Skin of body (tissue), 2 donors: ENCODE results near the gene PFKP. TPM values are rescaled to one million over a fixed set of nuclear protein-coding genes. Genes with fewer than 3 reads are reported as not detected.

ENCODE experiments used
- DNase-seq: peaks from one replicate; lab custom pipeline; 2025; lab: John Stamatoyannopoulos, UW
- total RNA-seq: library from RNA; depleted of rRNA; stranded (reverse); fragments of >200 nt; gene quantifications from one replicate; pipeline ENCODE4 v1.2.3, GENCODE V29; 2014

The PFKP gene
- total RNA-seq, 1 donor from 2014 or later: 14.1 TPM

DNA sequence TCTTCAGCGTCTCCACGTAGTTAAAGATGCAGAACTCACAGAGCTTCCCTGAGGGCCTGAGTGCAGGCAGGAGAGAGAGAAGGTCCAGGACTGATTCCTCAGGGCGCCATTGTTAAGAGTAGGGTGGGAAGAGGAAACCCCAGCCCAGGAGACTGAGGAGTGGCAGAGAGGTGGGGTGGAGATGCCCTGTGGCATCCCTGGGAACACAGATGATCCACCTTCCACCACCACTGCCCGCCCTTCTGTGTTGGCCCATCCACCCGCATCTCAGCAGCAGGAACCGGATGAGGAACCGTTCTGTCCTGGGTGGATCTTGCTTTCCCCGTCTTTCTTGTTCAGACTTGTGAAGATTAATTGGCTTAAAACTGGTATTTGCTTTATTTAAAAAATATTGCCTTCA, 48.3 kb downstream of the PFKP start:
- no peak for DNase-seq

DNA sequence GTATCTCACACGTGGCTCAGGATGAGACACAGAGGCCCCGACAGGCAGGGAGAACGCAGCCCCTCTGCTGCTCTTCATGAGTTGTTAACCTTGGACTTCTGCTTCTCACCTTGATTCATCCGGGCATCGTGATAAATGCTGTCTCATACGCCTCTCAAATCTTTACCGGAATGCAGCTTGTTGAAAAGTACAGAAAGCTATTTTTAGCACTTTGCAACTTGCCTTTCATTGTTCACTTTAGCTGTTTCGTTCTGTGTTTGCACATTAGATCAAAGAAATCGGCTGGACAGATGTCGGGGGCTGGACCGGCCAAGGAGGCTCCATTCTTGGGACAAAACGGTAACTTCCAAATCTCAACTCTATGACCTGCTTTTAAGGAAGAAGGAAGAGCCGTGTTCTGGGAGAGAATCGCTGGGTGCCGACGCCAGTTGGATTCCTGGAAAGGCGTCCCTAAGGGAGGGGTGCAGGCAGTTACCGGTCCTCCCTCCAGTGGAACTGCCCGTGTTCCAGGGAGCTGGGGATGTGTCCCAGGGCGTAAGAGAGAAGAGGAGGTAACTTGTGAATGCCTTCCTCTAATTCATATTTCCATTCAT, 49.3 kb downstream of the PFKP start:
- DNase-seq: no peak

DNA sequence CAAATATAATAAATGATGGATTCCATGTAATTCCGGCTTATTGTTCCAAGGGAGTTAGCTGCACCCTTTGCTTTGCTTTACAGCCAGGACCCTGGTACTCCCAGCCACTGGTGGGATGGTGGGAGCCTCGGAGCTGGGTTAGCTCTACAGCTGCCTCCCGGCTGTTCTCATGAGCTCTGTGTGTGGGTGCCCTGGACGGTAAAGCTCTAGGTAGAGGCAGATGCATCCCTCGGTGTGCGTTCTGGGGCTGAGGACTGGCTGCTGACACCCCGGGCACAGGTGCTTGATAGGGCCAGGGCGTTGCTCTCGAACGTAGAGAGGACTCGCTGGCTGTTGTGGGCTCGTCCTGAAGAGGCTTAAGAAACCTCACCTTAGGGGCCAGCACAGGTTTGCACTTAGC, 50.1 kb downstream of the PFKP start:
- DNase-seq: no peak

- DNase-seq: no peak
Measured at GRCh38 chr10:3118641-3119091, 51.3 kb downstream of the PFKP start.

DNA sequence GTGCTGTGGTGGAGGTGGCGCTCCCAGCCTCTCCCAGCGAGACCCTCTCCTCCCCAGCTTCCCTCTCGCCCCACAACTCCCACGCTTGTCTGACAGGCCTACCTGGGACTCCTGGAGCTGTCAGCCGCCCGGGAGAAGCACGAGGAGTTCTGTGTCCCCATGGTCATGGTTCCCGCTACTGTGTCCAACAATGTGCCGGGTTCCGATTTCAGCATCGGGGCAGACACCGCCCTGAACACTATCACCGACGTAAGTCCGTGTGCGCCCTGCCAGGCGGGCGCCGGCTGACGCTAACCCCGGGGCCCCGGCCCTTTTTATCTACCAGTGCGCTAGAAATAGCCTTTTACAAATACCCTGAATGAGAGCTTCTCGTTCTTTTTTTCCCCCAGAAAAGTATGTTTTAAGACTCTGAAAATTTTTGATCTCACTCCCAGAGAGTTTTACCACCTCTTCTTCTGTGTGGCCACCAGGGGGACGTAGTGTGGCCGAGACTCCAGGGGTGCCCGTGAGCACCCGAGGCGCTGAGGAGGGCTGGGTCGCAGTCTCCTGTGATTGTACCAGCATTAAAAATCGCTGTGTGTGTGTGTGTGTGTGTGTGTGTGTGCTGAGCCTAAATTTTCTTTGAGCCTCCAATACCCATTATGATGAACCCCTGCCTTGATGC, 52.6 kb downstream of the PFKP start:
- DNase-seq: no peak

- no peak for DNase-seq
Measured at GRCh38 chr10:3122034-3122433, 54.7 kb downstream of the PFKP start.

GRCh38 chr10:3122486-3123205, 55.3 kb downstream of the PFKP start:
- DNase-seq: no peak

- no peak for DNase-seq
Measured at GRCh38 chr10:3123571-3124411, 56.4 kb downstream of the PFKP start.

DNA sequence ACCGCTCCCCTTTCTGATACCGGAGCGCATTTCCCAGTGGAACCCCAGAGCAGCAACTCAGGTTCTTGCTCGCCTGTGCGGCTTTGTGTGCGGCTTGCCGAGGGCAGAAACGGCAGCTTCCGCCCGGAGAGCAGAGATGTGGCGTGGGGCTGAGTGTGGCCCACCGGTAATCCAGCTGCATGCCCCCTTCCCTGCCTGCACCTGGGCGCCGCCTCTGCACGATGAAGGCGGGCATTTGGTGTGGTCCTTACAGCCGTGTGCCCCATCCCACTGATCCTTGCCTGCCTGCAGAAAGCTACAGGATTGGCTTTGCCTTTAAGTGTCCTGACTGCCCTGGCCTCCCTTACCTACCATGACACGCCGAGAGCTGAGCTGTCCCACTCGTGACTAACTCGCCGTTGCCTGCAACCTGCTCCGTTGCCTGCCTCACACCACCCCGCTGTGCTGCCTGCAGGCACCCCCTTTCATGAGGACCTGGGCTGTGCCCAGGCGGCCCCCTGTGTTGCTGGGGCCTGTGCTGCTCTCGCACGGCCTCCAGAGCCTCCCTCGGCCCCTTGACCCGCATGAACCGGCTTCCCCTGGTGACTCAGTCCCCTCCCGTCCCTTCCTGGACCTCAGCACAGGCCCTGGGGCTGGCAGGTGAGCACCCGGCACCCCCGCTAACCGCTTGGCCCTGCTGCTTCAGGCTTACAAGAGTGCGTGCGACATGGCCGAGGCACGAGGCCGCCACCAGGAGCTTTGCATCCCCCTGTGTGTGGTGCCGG, 57.2 kb downstream of the PFKP start:
- DNase-seq: no peak

- DNase-seq: no peak
Measured at GRCh38 chr10:3125527-3126170, 58.3 kb downstream of the PFKP start.

DNA sequence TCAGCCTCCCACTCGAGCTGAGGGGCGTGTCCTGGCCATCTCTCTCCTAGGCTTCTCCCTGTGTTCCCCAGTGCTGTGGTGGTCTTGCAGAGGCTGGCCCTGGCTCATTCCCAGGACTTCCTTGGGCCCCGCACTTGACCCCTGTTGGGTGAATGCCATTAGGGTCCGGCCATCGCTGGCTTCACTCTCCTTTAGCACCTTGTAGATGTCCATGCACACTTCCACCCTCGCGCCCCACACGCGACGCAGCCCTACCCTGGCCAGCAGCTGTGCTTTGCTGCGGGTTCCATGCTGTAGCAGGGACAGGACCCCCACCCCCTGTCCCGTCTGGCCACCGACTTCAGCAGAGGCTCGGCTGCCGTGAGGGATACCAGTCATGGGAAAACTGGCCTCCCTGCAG, 58.9 kb downstream of the PFKP start:
- no peak for DNase-seq

- no peak for DNase-seq
Measured at GRCh38 chr10:3126741-3127346, 59.5 kb downstream of the PFKP start.

GRCh38 chr10:3127921-3128320, 60.6 kb downstream of the PFKP start:
- no peak for DNase-seq

- no peak for DNase-seq
Measured at GRCh38 chr10:3128379-3129130, 61.2 kb downstream of the PFKP start.

- DNase-seq: no peak
Measured at GRCh38 chr10:3129581-3130340, 62.4 kb downstream of the PFKP start.

DNA sequence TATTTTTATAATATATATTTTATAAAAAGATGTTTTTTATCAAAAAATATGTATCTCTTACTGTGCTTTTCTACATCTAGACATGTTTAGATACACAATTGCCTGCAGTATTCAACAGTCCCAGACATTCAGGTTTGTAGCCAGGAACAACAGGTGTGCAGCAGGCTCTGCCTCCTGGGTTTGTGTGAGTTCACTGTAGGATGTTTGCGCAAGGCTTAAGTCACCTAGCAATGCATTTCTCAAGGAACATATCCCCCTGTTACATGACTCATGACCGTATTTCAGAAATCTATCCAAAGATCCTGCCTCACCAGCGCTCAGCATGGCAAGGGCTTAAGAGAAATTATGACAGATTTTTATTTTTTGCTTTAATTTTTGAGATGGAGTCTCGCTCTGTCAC, 63.8 kb downstream of the PFKP start:
- no peak for DNase-seq

- DNase-seq: no peak
Measured at GRCh38 chr10:3132036-3133025, 65.0 kb downstream of the PFKP start.
